ENCODE results near the gene PRDX5.

The PRDX5 gene

DNA sequence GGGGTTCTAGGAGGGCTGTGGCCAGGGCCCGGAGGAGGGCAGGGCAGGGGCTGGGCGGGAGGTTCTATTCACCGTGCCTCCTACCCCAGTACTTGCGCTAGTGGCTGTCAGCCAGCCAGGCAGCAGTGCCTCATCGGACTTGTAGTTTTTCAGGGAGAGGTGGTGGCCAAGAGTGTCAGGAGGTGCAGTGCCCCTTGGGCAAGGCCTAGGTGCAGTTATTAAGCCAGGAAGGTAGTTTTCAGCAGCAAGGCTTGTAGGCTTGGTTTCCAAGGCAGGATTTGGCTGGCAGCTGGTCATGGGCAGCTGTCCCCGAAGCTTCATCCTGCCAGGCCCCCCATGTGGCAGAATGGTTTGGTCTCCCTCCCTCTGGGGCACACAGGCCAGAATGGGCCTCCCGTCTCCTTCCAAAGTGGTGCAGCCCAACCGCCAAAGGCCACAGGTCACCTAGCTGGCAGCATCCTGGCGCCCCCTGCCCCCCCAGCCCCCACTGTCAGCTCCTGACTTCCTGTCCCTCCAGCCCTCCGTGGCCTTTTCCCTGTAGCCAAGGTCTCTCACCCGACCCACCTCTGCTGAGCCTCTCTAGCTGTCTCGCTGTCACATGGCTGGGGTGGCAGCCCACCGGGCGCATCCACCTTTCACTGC is 30.6 kb downstream of the PRDX5 start:
- H3K4me3 ChIP-seq (ENCODE audit: insufficient read depth, low read depth, low read length, poor library complexity, severe bottlenecking) = no peak overlapping the region
- H3K27me3 ChIP-seq (replicated peaks; ENCODE audit: control insufficient read depth, insufficient read depth, low read length, poor library complexity, severe bottlenecking) = no peaks in the 10 kb centered on the region
- no peak for DNase-seq
- H3K9me3 ChIP-seq (ENCODE audit: control insufficient read depth, low read length) = no peaks in the 10 kb centered on the region
- no peak overlapping the region for H3K27ac ChIP-seq (ENCODE audit: insufficient read depth, low read length, poor library complexity, severe bottlenecking)
- no peaks in the 10 kb centered on the region for H3K4me1 ChIP-seq (ENCODE audit: control insufficient read depth, insufficient read depth, low read length, poor library complexity, severe bottlenecking)
- peaks cover 41% of the 10 kb centered on the region for H3K36me3 ChIP-seq (ENCODE audit: control insufficient read depth, insufficient read depth, low read length)

DNA sequence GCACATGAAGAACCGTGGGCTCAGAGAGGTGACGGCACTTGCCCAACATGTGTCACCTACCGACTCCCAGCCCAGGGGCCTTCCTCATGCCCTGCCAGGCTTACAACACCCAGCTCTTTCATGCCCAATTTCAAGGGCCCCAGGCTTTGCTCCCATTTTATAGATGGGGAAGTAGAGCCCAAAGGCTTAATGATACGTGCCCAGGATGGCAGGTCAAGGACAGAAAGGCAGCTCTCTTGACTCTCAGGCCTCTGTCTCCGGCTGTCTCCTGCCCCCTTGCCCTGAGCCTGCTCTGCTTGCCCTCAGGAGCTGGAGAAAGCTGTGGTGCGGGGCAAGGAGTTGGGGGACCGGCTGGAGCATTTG is 31.1 kb downstream of the PRDX5 start:
- Histone ChIP-seq H3K27ac (ENCODE audit: insufficient read depth, low read length, poor library complexity, severe bottlenecking) (no peak overlapping the region), H3K36me3 (ENCODE audit: control insufficient read depth, insufficient read depth, low read length) (peaks cover 40% of the 10 kb centered on the region), H3K27me3 (replicated peaks; ENCODE audit: control insufficient read depth, insufficient read depth, low read length, poor library complexity, severe bottlenecking) (no peaks in the 10 kb centered on the region), H3K4me3 (ENCODE audit: insufficient read depth, low read depth, low read length, poor library complexity, severe bottlenecking) (no peak overlapping the region), H3K4me1 (ENCODE audit: control insufficient read depth, insufficient read depth, low read length, poor library complexity, severe bottlenecking) (no peaks in the 10 kb centered on the region), H3K9me3 (ENCODE audit: control insufficient read depth, low read length) (no peaks in the 10 kb centered on the region)
- DNase-seq = no peak

DNA sequence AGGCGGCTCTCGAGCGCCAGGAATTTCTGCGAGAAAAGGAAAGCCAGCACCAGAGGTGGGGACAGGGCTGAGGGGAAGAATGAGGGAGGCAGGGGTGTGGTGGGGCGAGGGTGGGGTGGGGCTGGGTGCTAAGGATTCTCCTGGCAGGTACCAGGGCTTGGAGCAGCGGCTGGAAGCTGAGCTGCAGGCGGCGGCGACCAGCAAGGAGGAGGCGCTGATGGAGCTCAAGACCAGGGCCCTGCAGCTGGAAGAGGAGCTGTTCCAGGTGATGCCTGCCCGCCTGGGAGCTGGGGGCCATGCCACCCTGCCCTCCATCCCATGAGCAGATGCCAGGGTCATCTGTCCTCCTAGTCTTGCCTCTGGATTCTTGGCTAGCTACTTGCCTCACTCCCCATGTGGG is 31.5 kb downstream of the PRDX5 start:
- no peak for DNase-seq
- H3K27ac ChIP-seq (ENCODE audit: insufficient read depth, low read length, poor library complexity, severe bottlenecking) = no peak overlapping the region
- H3K36me3 ChIP-seq (ENCODE audit: control insufficient read depth, insufficient read depth, low read length) = peaks cover 38% of the 10 kb centered on the region
- H3K27me3 ChIP-seq (replicated peaks; ENCODE audit: control insufficient read depth, insufficient read depth, low read length, poor library complexity, severe bottlenecking) = no peaks in the 10 kb centered on the region
- no peaks in the 10 kb centered on the region for H3K9me3 ChIP-seq (ENCODE audit: control insufficient read depth, low read length)
- H3K4me1 ChIP-seq (ENCODE audit: control insufficient read depth, insufficient read depth, low read length, poor library complexity, severe bottlenecking) = no peaks in the 10 kb centered on the region
- H3K4me3 ChIP-seq (ENCODE audit: insufficient read depth, low read depth, low read length, poor library complexity, severe bottlenecking) = no peak overlapping the region

DNA sequence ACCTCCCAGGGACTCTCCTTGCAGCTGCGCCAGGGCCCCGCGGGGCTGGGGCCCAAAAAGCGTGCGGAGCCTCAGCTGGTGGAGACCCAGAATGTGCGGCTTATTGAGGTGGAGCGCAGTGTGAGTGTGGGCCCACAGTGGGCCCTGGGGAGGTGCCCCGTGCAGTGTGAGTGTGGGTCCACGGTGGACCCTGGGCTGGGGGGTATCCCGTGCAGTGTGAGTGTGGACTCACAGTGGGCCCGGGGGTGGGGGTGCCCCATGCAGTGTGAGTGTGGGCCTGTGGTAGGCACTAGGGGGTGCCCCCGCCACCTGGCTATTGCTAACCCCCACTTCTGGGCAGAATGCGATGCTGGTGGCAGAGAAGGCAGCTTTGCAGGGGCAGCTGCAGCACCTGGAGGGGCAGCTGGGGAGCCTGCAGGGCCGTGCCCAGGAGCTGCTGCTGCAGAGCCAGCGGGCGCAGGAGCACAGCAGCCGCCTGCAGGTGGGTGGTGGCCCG is 33.3 kb downstream of the PRDX5 start:
- Histone ChIP-seq H3K27me3 (replicated peaks; ENCODE audit: control insufficient read depth, insufficient read depth, low read length, poor library complexity, severe bottlenecking) (no peaks in the 10 kb centered on the region), H3K36me3 (ENCODE audit: control insufficient read depth, insufficient read depth, low read length) (peaks cover 23% of the 10 kb centered on the region), H3K4me3 (ENCODE audit: insufficient read depth, low read depth, low read length, poor library complexity, severe bottlenecking) (no peak overlapping the region), H3K9me3 (ENCODE audit: control insufficient read depth, low read length) (no peaks in the 10 kb centered on the region), H3K4me1 (ENCODE audit: control insufficient read depth, insufficient read depth, low read length, poor library complexity, severe bottlenecking) (no peaks in the 10 kb centered on the region), H3K27ac (ENCODE audit: insufficient read depth, low read length, poor library complexity, severe bottlenecking) (no peak overlapping the region)
- no peak for DNase-seq

DNA sequence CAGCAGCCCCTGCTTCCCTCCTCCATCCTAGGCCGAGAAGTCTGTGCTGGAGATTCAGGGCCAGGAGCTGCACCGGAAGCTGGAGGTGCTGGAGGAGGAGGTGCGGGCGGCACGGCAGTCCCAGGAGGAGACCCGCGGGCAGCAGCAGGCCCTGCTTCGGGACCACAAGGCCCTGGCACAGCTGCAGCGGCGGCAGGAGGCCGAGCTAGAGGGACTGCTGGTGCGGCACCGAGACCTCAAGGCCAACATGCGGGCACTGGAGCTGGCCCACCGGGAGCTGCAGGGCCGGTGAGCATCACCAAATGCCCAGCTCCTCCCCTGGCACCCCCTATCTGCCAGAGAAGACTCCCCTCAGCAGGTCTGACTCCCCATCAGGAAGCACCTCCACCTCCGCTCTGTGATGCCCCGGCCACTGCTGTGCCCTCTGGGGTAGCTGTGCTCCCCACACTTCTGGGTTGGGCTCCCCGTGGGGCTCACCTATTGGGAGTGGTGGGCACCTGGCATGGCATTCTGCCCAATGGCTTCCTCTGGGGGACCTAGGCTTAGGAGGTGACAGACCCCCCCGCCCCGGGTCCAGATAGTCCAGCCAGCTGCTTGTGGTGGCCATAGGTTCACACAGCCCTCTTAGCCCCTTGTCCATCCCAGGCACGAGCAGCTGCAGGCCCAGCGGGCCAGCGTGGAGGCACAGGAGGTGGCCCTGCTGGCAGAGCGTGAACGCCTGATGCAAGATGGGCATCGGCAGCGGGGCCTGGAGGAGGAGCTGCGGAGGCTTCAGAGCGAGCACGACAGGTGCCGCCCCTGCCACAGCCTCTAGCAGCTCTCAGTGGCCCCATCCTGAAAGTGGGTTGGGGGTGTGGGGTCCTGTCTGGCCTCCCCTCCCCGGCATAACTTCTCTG is 34.4 kb downstream of the PRDX5 start:
- no peak for DNase-seq
- Histone ChIP-seq H3K27me3 (replicated peaks; ENCODE audit: control insufficient read depth, insufficient read depth, low read length, poor library complexity, severe bottlenecking) (no peaks in the 10 kb centered on the region), H3K4me3 (ENCODE audit: insufficient read depth, low read depth, low read length, poor library complexity, severe bottlenecking) (no peak overlapping the region), H3K9me3 (ENCODE audit: control insufficient read depth, low read length) (no peaks in the 10 kb centered on the region), H3K4me1 (ENCODE audit: control insufficient read depth, insufficient read depth, low read length, poor library complexity, severe bottlenecking) (peaks cover under 1% of the 10 kb centered on the region), H3K36me3 (ENCODE audit: control insufficient read depth, insufficient read depth, low read length) (peaks cover 23% of the 10 kb centered on the region), H3K27ac (ENCODE audit: insufficient read depth, low read length, poor library complexity, severe bottlenecking) (no peak overlapping the region)

DNA sequence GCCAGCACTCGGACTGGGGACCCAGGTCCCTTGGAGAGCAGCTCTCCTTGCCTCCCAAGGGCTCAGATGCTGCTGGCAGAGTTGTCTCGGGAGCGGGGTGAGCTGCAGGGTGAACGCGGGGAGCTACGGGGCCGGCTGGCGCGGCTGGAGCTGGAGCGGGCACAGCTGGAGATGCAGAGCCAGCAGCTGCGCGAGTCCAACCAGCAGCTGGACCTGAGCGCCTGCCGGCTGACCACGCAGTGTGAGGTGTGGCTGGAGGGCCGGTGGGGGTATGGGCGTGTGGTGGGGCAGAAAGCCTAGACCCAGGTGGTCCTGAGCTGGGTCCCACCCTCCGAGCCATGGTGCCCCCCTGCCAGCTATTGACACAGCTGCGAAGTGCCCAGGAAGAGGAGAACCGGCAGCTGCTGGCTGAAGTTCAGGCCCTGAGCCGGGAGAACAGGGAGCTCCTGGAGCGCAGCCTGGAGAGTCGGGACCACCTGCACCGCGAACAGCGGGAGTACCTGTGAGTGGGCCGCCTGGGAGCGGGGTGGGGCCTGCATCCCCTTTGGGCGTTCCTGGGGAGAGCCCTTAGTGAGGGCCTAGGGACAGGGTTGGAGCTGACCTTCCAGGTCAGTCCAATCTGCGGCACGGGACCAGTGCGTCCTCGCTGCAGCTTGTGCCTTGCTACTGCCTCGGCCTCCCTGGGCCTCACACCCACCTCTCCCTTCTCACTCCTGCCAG is 35.2 kb downstream of the PRDX5 start:
- H3K4me1 ChIP-seq (ENCODE audit: control insufficient read depth, insufficient read depth, low read length, poor library complexity, severe bottlenecking) = peaks cover 8% of the 10 kb centered on the region
- no peak overlapping the region for H3K27ac ChIP-seq (ENCODE audit: insufficient read depth, low read length, poor library complexity, severe bottlenecking)
- H3K27me3 ChIP-seq (replicated peaks; ENCODE audit: control insufficient read depth, insufficient read depth, low read length, poor library complexity, severe bottlenecking) = no peaks in the 10 kb centered on the region
- no peak overlapping the region for H3K4me3 ChIP-seq (ENCODE audit: insufficient read depth, low read depth, low read length, poor library complexity, severe bottlenecking)
- no peak for DNase-seq
- H3K9me3 ChIP-seq (ENCODE audit: control insufficient read depth, low read length) = no peaks in the 10 kb centered on the region
- peaks cover 23% of the 10 kb centered on the region for H3K36me3 ChIP-seq (ENCODE audit: control insufficient read depth, insufficient read depth, low read length)

DNA sequence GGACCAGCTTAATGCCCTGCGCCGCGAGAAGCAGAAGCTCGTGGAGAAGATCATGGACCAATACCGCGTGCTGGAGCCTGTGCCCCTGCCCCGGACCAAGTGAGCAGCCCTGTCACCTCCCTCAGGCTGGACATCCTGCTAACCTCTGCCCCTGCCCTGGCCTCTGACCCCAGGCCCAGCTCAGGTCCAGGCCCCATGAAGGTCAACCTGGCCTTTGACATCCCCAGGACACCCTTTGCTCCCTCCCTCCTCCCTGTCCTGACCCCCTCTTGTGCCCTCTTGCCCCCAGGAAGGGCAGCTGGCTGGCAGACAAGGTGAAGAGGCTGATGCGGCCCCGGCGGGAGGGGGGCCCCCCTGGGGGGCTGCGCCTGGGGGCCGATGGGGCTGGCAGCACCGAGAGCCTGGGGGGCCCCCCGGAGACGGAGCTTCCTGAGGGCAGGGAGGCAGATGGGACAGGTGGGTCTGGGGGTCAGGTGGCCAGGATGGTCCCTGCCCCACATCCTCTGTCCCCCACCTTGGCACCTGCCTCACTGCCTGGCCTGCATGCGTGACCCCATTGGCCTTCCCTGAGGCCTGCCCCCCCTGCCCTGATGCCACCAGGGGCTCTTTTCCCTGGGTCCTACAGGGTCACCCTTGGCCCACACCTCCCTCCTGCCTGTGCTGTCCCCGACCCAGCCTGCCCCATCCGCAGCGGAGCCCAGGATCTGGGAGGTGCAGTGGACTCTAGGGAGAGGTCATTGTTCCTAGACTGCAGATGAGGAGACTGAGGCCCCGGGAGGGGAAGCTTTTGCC is 36.0 kb downstream of the PRDX5 start:
- Histone ChIP-seq H3K4me1 (ENCODE audit: control insufficient read depth, insufficient read depth, low read length, poor library complexity, severe bottlenecking) (peaks cover 15% of the 10 kb centered on the region), H3K27me3 (replicated peaks; ENCODE audit: control insufficient read depth, insufficient read depth, low read length, poor library complexity, severe bottlenecking) (no peaks in the 10 kb centered on the region), H3K27ac (ENCODE audit: insufficient read depth, low read length, poor library complexity, severe bottlenecking) (no peak overlapping the region), H3K36me3 (ENCODE audit: control insufficient read depth, insufficient read depth, low read length) (peaks cover 22% of the 10 kb centered on the region), H3K4me3 (ENCODE audit: insufficient read depth, low read depth, low read length, poor library complexity, severe bottlenecking) (no peak overlapping the region), H3K9me3 (ENCODE audit: control insufficient read depth, low read length) (no peaks in the 10 kb centered on the region)
- no peak for DNase-seq

DNA sequence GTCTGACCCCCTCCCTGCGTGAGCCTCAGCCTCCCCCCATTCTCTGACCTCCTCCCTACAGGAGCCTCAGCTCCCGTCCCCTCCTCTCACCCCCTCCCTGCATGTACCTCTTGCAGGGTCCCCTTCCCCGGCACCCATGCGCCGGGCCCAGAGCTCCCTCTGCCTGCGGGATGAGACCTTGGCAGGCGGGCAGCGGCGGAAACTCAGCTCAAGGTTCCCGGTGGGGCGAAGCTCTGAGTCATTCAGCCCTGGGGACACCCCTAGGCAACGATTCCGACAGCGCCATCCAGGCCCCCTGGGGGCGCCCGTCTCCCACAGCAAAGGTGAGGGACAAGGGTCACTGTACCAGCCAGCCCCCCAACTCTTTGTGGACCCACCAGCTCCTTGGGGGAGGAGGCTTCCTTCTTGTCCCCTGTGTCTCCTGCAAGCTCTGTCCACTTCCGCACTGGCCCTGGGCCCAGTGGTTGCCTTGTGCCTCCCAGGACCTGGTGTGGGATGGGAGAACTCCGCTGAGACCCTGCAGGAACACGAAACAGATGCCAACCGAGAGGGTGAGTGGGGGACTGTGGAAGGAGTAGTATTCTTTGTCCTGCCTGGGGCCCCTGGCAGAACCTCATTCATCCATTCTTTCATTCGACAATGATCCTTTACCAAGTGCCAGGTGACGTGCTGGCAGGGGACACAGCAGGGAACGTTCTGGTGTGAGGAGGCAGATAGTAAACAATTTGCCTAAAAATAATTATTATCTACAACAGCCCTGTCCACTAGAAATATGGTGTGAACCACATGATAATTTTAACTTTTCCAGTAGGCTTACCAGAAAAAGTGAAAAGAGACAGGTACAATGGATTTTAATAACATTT is 37.4 kb downstream of the PRDX5 start:
- no peak overlapping the region for H3K4me3 ChIP-seq (ENCODE audit: insufficient read depth, low read depth, low read length, poor library complexity, severe bottlenecking)
- H3K36me3 ChIP-seq (ENCODE audit: control insufficient read depth, insufficient read depth, low read length) = peaks cover 13% of the 10 kb centered on the region
- peaks cover 26% of the 10 kb centered on the region for H3K4me1 ChIP-seq (ENCODE audit: control insufficient read depth, insufficient read depth, low read length, poor library complexity, severe bottlenecking)
- H3K27ac ChIP-seq (ENCODE audit: insufficient read depth, low read length, poor library complexity, severe bottlenecking) = no peak overlapping the region
- no peaks in the 10 kb centered on the region for H3K27me3 ChIP-seq (replicated peaks; ENCODE audit: control insufficient read depth, insufficient read depth, low read length, poor library complexity, severe bottlenecking)
- DNase-seq = no peak
- no peaks in the 10 kb centered on the region for H3K9me3 ChIP-seq (ENCODE audit: control insufficient read depth, low read length)
